Activated CD4-positive, CD25-positive, alpha-beta regulatory T cell treated with anti-CD3 and anti-CD28 coated beads, Interleukin-2, amount 50 U/mL, for 16 hours (primary cell): ENCODE results near the gene DHRS3.
"Not testable (repeated sequence)": the region's sequence is repeated elsewhere in the genome, so short reads cannot be mapped to it uniquely, and the experiment has no call there.

Source experiments
- DNase-seq: peaks from one replicate; pipeline ENCODE4 v3.0.0-alpha.2; 2020; ENCODE audit warnings: low read depth, low spot score

DHRS3 gene

GRCh38 chr1:12578860-12579422 is 39.1 kb downstream of the DHRS3 start:
- DNase-seq, result no peak

- DNase-seq, result no peak
Observed at GRCh38 chr1:12577020-12577419, 41.0 kb downstream of the DHRS3 start.

DNA sequence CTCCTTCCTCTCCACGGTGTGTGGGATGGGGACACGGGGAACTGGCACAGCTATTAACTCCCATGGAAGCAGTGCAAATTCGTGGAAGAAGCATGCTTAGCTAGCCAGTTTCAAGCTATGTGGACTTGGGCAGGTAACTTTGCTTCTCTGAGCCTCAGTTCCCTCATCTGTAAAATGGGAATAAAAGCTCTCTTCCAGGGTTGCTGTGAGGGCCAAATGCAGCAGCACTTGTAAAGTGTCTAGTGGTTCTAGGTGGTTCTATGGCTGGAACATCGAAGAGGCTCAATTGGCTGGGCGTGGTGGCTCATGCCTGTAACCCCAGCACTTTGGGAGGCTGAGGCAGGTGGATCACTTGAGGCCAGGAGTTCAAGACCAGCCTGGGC is 43.3 kb downstream of the DHRS3 start:
- no peak for DNase-seq

- DNase-seq, result no peak
Observed at GRCh38 chr1:12573015-12573825, 44.8 kb downstream of the DHRS3 start.

DNA sequence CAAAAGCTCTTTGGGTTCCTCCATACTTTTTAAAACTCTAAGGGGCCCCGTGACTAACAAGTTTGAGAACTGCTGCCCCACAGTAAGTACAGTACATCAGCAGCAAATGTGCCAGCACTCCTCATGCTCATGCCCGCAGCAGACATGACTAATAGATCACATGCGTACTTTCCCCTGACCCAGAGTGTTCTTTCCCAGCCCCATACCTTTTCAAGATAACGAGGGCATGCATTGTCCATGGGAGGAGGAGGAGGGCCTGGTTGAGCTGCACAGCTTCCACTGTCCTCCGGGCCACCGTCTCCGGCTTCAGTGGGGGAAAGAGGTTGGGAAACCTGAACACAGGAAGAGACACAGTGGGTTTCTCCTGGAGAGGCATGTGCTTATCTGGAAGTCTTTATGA is 45.5 kb downstream of the DHRS3 start:
- DNase-seq, result no peak

DNA sequence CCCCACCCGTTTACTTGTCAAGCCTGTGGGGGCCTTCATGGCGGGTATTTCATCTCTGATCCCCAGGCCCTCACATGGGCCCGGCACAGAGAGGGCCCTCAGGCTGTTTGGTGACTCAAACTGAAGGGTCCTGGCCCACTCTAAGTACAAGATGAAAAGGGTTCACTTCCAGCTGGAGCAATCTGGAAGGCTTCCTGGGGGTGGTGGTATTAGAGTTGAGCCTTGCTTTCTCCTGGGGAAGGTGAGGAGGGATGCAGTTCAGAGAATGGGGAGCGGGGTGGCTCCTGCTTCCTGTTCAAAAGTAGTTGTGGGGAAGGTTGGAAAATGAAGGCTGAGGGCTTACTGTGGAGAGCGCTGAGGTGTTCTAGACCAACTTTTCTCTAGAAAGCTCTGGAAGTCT is 47.7 kb downstream of the DHRS3 start:
- DNase-seq, result no peak

- DNase-seq, result no peak
Observed at GRCh38 chr1:12568009-12568767, 49.8 kb downstream of the DHRS3 start.

- DNase-seq, result no peak
Observed at GRCh38 chr1:12567288-12567819, 50.7 kb downstream of the DHRS3 start.

DNA sequence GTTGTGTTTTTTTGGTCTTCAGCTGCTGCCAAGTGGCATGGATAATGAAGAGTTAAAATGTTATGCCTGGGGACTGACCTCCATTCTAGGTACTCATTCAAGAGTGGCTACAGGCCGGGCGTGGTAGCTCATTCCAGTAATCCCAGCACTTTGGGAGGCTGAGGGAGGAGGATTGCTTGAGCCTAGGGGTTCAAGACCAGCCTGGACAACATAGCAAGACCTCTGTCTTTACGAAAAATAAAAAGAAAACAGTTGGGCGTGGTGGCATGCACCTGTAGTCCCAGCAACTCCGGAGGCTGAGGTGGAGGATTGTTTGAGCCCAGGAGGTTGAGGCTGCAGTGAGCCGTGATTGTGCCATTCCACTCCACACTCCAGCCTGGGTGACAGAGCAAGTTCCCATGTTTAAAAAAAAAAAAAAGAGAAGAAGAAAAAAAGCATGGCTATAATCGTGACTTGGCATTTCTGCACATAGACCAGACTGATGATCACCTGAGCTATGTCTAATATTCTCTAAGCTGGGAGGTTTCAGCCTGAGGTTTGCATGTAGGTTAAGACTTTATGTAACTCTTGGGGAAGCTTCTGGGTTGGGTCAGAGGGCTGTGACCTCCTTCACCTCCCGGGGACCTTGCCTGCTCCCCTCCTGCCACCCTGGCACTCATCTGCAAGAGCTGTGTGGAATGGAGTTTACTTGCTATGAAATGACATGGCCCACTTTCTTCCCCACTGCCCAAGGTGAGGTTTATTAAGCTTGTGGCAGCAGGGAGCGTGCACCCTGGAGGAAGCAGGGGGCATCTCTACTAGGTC is 51.3 kb downstream of the DHRS3 start:
- DNase-seq, result no peak

DNA sequence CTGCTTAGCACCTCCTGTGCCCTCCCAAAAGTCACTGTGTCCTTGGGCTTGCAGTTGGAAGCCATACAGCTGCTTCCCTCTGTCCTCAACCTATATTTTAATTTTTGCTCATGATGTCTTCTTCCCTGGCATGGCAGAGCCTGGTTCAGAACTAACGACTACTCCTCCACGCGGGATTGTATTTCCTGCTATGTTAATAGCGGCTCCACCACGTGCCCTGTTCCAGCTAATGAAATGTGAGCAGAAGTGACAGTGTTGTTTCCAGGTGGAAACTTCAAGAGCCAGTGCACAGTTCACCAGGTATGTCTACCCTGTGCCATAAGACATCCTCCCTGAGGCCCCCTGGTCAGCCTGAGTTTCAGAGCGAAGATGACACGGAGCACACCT is 52.1 kb downstream of the DHRS3 start:
- no peak for DNase-seq

DNA sequence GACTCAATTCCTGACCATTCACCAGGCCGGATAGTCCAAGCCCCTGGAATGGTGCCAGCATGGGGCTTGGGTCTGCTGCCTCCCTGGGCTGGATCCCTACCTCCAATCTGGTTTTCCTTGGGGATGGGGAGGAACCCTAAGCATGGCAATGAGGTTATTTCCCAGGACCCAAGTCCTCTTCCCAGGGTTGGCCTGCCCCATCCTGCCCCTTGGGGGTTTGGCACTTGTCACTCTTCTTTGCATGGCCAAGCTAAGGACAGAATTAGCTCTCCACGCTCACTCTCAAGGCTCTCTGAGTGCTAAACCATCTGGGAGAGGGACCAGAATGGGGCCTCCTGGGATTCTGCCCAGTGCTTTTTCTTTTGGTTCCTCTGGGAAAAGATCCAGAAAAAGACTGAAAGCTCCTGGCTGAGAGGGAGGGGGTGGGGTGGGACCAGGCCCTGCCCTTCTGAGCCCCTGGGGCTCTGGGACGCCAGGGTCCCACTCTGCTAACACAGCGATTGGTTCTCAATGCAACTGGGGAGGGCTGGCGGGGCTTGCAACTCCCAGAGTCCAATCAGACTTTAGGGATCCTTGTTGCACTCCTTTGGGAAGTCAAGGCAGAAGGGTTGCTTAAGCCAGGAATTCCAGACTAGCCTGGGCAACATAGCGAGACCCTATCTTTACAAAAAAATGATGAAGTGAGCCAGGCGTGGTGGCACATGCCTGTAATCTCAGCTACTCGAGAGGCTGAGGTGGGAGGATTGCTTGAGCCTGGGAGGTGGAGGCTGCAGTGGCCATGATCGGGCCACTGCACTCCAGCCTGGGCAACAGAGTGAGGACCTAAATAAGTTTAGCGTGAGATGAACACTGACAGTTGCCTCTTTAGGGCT is 52.7 kb downstream of the DHRS3 start:
- no peak for DNase-seq

- DNase-seq, result not testable (repeated sequence)
Observed at GRCh38 chr1:12564251-12564650, 53.8 kb downstream of the DHRS3 start.

DNA sequence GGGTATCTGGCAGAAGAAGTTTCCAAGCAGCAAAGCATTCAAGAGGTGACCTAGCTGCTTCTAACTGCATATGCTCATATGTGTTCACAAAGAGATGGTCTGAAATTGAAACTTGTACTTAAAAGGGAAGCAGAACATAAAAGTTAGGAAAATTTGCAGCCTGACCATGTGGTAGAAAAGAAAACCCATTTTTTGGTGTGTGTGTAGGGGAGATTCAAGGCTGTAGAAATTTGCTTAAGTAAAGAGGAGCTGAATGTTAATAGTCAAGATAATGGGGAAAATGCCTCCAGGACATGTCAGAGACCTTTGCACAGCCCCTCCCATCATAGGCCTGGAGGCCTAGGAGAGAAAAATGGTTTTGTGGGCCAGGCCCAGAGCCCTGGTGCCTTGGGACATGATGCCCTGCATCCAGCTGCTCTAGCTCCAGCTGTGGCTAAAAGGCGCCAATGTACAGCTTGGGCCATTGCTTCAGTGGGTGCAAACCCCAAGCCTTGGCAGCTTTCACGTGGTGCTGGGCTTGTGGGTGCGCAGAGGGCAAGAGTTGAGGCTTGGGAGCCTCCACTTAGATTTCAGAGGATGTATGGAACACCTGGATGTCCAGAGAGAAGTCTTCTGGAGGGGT is 54.9 kb downstream of the DHRS3 start:
- no peak for DNase-seq

DNA sequence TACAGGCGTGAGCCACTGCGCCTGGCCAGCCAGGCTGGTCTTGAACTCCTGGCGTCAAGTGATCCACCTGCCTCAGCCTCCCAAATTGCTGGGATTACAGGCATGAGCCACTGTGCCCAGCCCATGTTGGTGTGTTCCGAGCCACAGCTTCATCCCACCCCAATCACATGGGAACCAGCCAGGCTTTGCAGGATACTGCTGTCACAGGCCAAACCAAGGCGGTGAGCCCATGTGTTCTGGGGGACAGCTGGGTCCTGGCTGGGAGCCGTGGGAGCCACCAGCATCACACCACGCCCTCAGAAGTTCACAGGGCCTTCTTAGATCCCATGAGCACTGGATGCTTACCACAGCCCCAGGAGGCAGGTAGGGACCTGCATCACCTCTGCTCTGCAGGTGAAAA is 56.9 kb downstream of the DHRS3 start:
- DNase-seq, result no peak

DNA sequence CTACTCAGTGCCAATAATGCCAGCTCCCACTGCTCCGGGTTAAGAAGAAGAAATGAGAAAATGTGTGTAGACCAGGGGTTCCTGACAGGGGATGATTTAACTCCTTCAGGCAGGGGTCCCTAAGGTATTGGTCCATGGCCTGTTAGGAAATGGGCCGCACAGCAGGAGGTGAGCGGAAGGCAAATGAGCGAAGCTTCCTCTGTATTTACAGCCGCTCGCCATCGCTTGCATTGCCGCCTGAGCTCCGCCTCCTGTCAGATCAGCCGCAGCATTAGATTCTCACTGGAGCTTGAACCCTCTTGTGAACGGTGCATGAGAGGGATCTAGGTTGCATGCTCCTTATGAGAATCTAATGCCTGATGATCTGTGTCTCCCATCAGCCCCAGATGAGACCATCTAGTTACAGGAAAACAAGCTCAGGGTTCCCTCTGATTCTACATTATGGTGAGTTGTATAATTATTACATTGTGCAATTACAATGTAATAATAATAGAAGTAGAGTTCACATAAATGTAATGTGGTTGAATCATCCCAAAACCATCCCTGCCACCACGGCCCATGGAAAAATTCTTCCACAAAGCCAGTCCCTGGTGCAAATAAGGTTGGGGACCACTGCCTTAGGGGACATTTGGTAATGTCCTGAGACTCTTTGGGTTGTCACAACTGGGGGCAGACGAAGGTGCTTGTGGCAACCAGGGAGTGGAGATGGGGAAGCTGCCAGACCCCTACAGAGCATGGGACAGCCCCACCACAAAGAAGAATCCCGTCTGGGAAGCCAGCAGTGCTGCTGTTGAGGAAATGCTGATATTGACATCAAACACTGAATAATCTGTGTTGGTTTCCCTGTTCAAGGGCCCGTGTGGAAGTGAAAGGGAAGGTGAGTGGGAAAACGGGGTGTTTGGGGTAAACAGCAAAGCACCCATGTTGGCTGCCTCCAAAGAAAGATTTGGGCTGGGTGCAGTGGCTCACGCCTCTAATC is 60.8 kb downstream of the DHRS3 start:
- no peak for DNase-seq

- DNase-seq, result no peak
Observed at GRCh38 chr1:12556368-12556930, 61.6 kb downstream of the DHRS3 start.

DNA sequence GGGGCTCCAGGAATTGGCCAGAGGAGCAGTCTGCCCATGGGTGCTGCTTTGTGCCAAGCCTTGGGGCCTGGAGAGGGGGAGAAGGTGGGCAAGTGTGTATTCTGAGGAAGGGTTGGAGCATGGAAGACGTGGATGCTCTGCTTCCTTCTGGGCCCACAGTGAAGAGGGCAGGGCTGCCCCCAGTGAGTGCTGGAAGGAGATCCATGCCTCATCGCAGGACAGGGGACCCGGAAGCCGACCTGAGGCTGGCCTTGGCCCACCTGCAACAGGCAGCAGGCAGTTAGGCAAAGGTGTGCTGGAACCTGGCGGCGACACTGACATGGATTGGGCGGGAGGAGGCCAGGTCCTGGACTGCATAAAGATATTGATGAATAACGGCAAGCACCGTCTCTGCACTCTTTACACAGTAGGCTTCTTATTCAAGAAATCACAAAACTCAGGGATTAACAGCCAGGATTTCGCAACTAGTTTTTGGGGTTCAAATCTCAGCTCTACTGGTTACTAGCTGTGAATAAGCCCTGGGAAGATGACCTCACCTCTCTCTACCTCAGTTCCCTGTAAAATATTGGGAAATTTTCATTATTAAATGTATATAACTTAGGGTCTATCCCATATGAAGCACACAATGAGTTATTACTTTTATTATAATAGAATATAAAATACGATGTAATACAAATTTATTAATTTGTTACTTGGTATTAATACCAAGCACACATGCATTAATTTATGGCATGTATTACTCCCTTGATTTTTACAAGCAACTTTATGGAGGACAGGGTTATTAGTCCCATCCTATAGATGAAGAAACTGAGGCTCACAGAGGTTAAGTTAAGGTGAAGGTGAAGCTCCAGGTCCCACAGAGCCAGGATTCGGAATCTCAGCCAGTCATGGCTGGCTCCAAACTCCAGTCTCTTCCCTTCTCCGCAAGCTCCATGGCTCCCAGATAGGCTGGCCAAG is 62.3 kb downstream of the DHRS3 start:
- DNase-seq, result no peak
